HepG2 (cell line): ENCODE measurements around the gene GPR33. TPM values are rescaled to one million over a fixed set of nuclear protein-coding genes. Genes with fewer than 3 reads are reported as not detected.
A peak's percentile ranks its signal among the peaks of the same experiment; 100 is the strongest.

ENCODE experiments used
- AHDC1 ChIP-seq: sonication (generic); formaldehyde crosslinking; IDR thresholded peaks from 2 replicates; pipeline ENCODE4 v1.5.1; 2020; ENCODE audit warnings: mild to moderate bottlenecking, missing genetic modification reagents, borderline replicate concordance
- ATF2 ChIP-seq: sonication (generic); formaldehyde crosslinking; IDR thresholded peaks from 2 replicates; pipeline ENCODE4 v1.4.0; 2020; ENCODE audit warnings: missing genetic modification reagents
- FOXP1 ChIP-seq, 2 experiments: fragments of 450-650 bp in 1 of 2; IDR thresholded peaks; 2 replicates each; pipeline ENCODE4 v1.6.1; 2017 to 2018; ENCODE audit warnings: antibody characterized with exemption in 1 of 2
- KDM6A ChIP-seq: IDR thresholded peaks from 2 replicates; pipeline ENCODE4 v1.6.1; 2016; ENCODE audit warnings: low read depth
- KLF11 ChIP-seq: IDR thresholded peaks from 2 replicates; pipeline ENCODE4 v1.6.1; 2016; ENCODE audit warnings: missing compliant biosample characterization
- NAIF1 ChIP-seq: sonication (generic); formaldehyde crosslinking; IDR thresholded peaks from 2 replicates; pipeline ENCODE4 v1.5.0; 2020; ENCODE audit warnings: mild to moderate bottlenecking, missing genetic modification reagents, borderline replicate concordance
- NR1H2 ChIP-seq: sonication (generic); formaldehyde crosslinking; IDR thresholded peaks from 2 replicates; pipeline ENCODE4 v1.8.1; 2022; ENCODE audit warnings: low read depth, missing genetic modification reagents, borderline replicate concordance
- POLR2G ChIP-seq: fragments of 200-400 bp; formaldehyde crosslinking; IDR thresholded peaks from 2 replicates; pipeline ENCODE4 v1.6.1; 2018; ENCODE audit warnings: mild to moderate bottlenecking, low read depth, low read length, moderate library complexity
- SRSF4 ChIP-seq: fragments of 200-400 bp; formaldehyde crosslinking; IDR thresholded peaks from one replicate; pipeline ENCODE4 v1.6.1; 2018; ENCODE audit warnings: mild to moderate bottlenecking, low read depth, low read length, moderate library complexity; ENCODE audit not compliant: poor library complexity, severe bottlenecking
- THAP9 ChIP-seq: sonication (generic); formaldehyde crosslinking; IDR thresholded peaks from 2 replicates; pipeline ENCODE4; 2020; ENCODE audit warnings: missing genetic modification reagents, mild to moderate bottlenecking, borderline replicate concordance
- ZBTB1 ChIP-seq: sonication (generic); formaldehyde crosslinking; IDR thresholded peaks from 2 replicates; pipeline ENCODE4 v1.4.0; 2020; ENCODE audit warnings: missing genetic modification reagents, borderline replicate concordance
- ZBTB25 ChIP-seq: IDR thresholded peaks from 2 replicates; pipeline ENCODE4 v1.6.1; 2018; ENCODE audit warnings: missing genetic modification reagents
- ZFP36L2 ChIP-seq: sonication (generic); formaldehyde crosslinking; IDR thresholded peaks from 2 replicates; pipeline ENCODE4 v1.4.0; 2020; ENCODE audit warnings: missing genetic modification reagents
- ZNF20 ChIP-seq: sonication (generic); formaldehyde crosslinking; IDR thresholded peaks from 2 replicates; pipeline ENCODE4 v1.4.0; 2020; ENCODE audit warnings: mild to moderate bottlenecking, moderate library complexity, missing genetic modification reagents
- ZNF33B ChIP-seq: sonication (generic); formaldehyde crosslinking; IDR thresholded peaks from 2 replicates; pipeline ENCODE4 v1.5.1; 2020; ENCODE audit warnings: mild to moderate bottlenecking, missing genetic modification reagents
- ZNF460 ChIP-seq: sonication (generic); formaldehyde crosslinking; IDR thresholded peaks from 2 replicates; pipeline ENCODE4 v1.5.1; 2020; ENCODE audit warnings: missing genetic modification reagents, mild to moderate bottlenecking, borderline replicate concordance
- ZNF7 ChIP-seq: IDR thresholded peaks from 2 replicates; pipeline ENCODE4 v1.6.1; 2016; ENCODE audit warnings: missing biosample characterization, missing genetic modification reagents
- ZNF788 ChIP-seq: sonication (generic); formaldehyde crosslinking; IDR thresholded peaks from 2 replicates; pipeline ENCODE4 v1.5.0; 2020; ENCODE audit warnings: mild to moderate bottlenecking, missing genetic modification reagents, borderline replicate concordance
- ZNF878 ChIP-seq: sonication (generic); formaldehyde crosslinking; IDR thresholded peaks from 2 replicates; pipeline ENCODE4 v1.8.1; 2023; ENCODE audit warnings: mild to moderate bottlenecking, missing genetic modification reagents, moderate library complexity
- polyA plus RNA-seq, 8 experiments: library from polyadenylated mRNA; depleted of rRNA in 3 of 8; stranded (reverse) in 7 of 8; unstranded in 1 of 8; fragments of >200 nt; fragmentation: Illumina TruSeq in 4 of 8; extraction: Trizol in 4 of 8; gene quantifications; 2 replicates each; pipeline versions ENCODE4 v1.2.1 to v1.2.3, GENCODE V29; 2011 to 2016; ENCODE audit warnings: low read depth in 4 of 8, missing spikeins in 1 of 8, mixed read lengths in 1 of 8; ENCODE audit not compliant: insufficient read depth in 1 of 8
- total RNA-seq, 5 experiments: library from RNA; depleted of rRNA; stranded (reverse); fragments of >200 nt; fragmentation: Illumina TruSeq; extraction: Trizol; gene quantifications; 2 replicates each; pipeline ENCODE4 v1.2.3, GENCODE V29; 2016; ENCODE audit warnings: low read depth in 1 of 5

The GPR33 gene
- total and polyA plus RNA-seq, 2 of the 13 experiments (the other 11 are each of a cell fraction or from before 2014, with no cell fraction given) = not detected

GRCh38 chr14:31529053-31529452 is 41.2 kb upstream of the GPR33 start (continued):
- no peak for TF ChIP-seq THAP9 (CRISPR knock-in tag)
- TF ChIP-seq POLR2G = no peak
- no peak for TF ChIP-seq KLF11 (CRISPR knock-in tag)
- TF ChIP-seq ZBTB1 (CRISPR knock-in tag) = no peak
- no peak for TF ChIP-seq NR1H2
- no peak for TF ChIP-seq ZNF788 (CRISPR knock-in tag)
- TF ChIP-seq ZNF7 (CRISPR knock-in tag) = no peak
- TF ChIP-seq ZNF33B (CRISPR knock-in tag) = no peak
- no peak for TF ChIP-seq ZNF460 (CRISPR knock-in tag)
- TF ChIP-seq ZBTB25 = peak; percentile 34; the same call in 1 of the 2 replicates
- peak; percentile 49; the same call in 1 of the 2 replicates for TF ChIP-seq ZNF878
- TF ChIP-seq FOXP1 (IDR thresholded peaks at IDR 0.05) = no peak
- TF ChIP-seq FOXP1 (CRISPR knock-in tag; IDR thresholded peaks at IDR 0.05) = peak; percentile 95
- TF ChIP-seq KDM6A (CRISPR knock-in tag) = 0 out of 2 replicates have a peak, but pooled peaks have one; percentile 47
- TF ChIP-seq AHDC1 (CRISPR knock-in tag) = peak; percentile 91
- TF ChIP-seq ZNF20 (CRISPR knock-in tag) = no peak
- TF ChIP-seq ATF2 (CRISPR knock-in tag) = 0 out of 2 replicates have a peak, but pooled peaks have one; percentile 50
- no peak for TF ChIP-seq SRSF4
- no peak for TF ChIP-seq ZFP36L2 (CRISPR knock-in tag)
- TF ChIP-seq NAIF1 = no peak
